ENCODE measurements around the gene SERTAD2.

Gene SERTAD2

DNA sequence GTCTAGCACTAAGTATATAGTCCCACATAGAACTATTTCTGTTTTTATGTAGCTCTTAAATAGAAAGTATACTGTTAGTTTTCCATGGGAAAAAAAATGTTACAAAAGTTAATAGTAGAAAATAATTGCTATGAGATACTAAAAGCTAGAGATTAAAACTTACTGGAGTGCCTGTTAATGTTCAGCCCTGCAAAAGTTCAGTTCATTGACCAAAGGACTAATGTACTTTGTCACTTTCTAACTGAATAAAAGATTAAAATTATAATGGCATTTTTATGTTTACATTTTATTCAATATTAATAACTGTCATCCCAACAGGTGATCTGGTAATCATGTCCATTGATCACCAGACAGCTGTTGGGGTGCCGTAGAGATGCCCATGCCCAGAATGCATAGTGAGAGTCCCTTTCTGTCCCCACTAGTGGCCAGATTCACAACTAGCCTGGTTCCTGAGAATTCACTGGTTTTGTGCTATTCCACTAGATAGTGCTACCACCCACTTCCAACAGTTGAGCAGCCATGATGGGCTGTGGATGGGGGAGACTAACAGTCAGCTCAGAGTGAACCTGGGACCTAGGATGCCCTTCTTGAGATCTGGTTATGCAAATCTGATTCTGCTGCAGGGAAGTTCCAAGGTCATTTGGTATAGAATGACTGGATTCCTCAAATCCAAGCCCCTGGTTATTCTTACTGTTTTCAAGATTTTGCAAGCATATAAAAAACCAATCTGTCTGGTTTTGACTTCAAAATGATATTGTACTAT is 71.8 kb downstream of the SERTAD2 start:
- no peak for DNase-seq (ENCODE audit: low spot score)
